Measurements from ENCODE around the gene ALK. TPM values are rescaled to one million over a fixed set of nuclear protein-coding genes. Genes with fewer than 3 reads are reported as not detected.
"Not testable (repeated sequence)": the region's sequence is repeated elsewhere in the genome, so short reads cannot be mapped to it uniquely, and the experiment has no call there.

ALK gene
- total RNA-seq, 8 experiments from 2014 or later: 0.49 to 8.8 (median 3.8) TPM

DNA sequence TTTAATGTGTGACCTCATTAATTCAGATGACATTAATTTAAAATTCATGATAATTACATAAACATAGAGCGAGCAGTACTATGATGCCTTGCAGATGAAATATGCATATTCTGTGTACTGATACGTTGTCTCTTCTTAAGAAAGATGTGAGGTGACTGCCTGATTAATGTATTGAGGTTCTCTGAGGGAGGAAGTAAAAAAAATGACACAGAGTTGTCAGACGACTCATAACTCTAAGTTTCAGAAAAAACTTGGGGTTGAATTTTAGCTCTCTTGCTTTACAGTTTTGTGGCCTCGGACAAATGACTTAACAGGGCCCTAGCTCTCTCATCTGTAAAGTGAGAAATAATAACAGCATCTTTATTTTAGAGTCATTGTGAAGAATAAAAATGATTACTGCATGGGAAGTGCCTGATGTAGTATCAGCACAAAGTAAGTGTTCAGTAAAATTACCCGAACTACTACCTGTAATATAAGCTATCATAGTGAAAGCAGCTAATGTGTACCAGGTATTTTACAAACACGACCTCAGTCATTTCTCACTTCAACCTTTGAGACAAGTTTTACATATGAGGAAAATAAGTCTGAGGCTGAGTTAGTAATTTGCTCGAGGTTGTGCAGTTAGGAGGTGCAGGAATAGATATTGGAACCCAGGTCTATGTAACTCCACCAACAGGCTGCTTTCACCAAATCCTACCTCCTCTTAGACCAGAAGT lies 65.3 kb downstream of the ALK start:
- no peaks in the 10 kb centered on the region for H3K4me1 ChIP-seq (replicated peaks in 1 of 2)
- ATAC-seq (replicated peaks in 6 of 8): no peak
- no peak overlapping the region for H3K4me3 ChIP-seq
- in situ Hi-C loops (cut with MboI; ENCODE audit: low pct_unique_long_range_greater_than_20kb in 2 of 9, low sequenced_read_pairs in 9 of 9, unreplicated experiment in 9 of 9): no loop called here
- WGBS, 10 experiments: 5 to 100% (median 90%) methylated on average over 1 to 6 of the region's 7 CpGs; no CpG with 5 or more reads in 1 of the 10 experiments
- H3K27ac ChIP-seq: no peak overlapping the region

DNA sequence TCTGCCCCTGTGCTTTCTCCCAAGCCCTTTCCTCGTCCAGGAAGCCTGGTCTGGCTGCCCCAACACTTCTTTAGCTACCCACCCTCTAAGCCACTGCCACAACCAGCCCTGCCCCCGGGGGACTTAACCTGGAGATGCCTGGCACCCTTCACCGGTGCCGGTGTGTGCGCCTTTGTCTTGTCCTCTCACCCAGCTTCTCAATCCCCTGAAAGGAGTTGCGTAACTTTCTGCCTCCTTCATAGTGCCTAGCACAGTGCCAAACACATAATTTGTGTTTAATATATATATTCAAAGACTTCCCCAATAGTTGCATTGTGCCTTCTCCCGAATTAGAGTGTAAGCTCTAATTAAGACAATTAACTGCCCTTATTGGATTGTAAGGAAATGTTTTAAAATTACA lies 70.6 kb downstream of the ALK start:
- 13 to 95% (median 64%) methylated on average over 1 to 7 of the region's 7 CpGs; no CpG with 5 or more reads in 2 of the 10 experiments for WGBS, 10 experiments

DNA sequence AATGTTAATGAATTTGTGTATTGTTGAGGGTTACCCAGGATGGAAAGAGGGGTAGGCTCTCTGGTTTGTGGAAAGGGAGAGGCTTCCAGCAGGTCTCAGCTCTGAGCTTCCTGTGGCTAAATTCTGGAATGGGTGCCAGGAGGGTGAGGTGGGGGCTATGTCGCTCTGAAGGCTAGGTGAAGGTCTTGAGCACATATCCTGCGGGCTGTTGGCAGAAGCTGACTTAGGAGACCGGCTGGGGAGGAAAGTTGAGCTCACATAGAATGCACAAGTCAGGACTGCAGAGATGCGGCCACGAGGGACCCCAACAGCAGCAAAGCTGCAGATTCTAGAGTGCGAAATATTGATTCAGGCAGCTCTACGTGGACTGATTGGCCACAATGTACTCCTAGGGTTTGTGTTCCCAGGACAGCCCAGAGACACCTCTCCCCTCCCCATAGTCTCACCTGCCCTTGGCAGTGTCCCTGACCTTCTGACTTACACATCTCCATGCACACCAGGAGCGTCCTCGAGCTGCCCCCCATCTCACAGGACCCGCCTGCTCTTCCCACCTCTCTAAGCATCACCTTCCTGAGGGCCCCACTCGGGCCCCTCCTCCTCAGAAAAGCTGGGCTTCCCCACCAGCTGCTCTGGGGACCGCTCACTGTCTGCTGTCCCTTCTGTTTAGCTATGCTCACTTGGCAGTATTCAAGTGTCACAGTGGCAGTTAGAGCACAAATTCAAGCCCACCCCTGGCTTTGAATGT lies 72.6 kb downstream of the ALK start:
- Histone ChIP-seq H3K27ac (no peak overlapping the region), H3K4me3 (no peak overlapping the region), H3K4me1 (replicated peaks in 1 of 2) (no peaks in the 10 kb centered on the region)
- no peak for ATAC-seq (replicated peaks in 6 of 8)
- WGBS, 10 experiments: 36 to 100% (median 79%) methylated on average over 1 to 6 of the region's 12 CpGs; no CpG with 5 or more reads in 2 of the 10 experiments
- in situ Hi-C loops (cut with MboI; ENCODE audit: low pct_unique_long_range_greater_than_20kb in 2 of 9, low sequenced_read_pairs in 9 of 9, unreplicated experiment in 9 of 9): no loop called here

More for the DNA sequence above, 70.6 kb downstream of the ALK start:
- Histone ChIP-seq H3K27ac (no peak overlapping the region), H3K4me3 (no peak overlapping the region), H3K4me1 (replicated peaks in 1 of 2) (no peaks in the 10 kb centered on the region)
- in situ Hi-C loops (cut with MboI; ENCODE audit: low pct_unique_long_range_greater_than_20kb in 2 of 9, low sequenced_read_pairs in 9 of 9, unreplicated experiment in 9 of 9): no loop called here
- ATAC-seq (replicated peaks in 6 of 8): no peak

- Histone ChIP-seq H3K4me3 (no peak overlapping the region), H3K4me1 (replicated peaks in 1 of 2) (no peaks in the 10 kb centered on the region), H3K27ac (no peak overlapping the region)
- in situ Hi-C loops (cut with MboI; ENCODE audit: low pct_unique_long_range_greater_than_20kb in 2 of 9, low sequenced_read_pairs in 9 of 9, unreplicated experiment in 9 of 9): no loop called here
- ATAC-seq (replicated peaks in 6 of 8): no peak
- WGBS, 10 experiments: 40 to 94% (median 80%) methylated on average over 1 to 6 of the region's 6 CpGs; no CpG with 5 or more reads in 1 of the 10 experiments
These were observed 73.5 kb downstream of the ALK start for GRCh38 chr2:29847886-29848285.

- in situ Hi-C loops (cut with MboI; ENCODE audit: low pct_unique_long_range_greater_than_20kb in 2 of 9, low sequenced_read_pairs in 9 of 9, unreplicated experiment in 9 of 9): no loop called here
- Histone ChIP-seq H3K27ac (no peak overlapping the region), H3K4me1 (replicated peaks in 1 of 2) (no peaks in the 10 kb centered on the region), H3K4me3 (no peak overlapping the region)
- ATAC-seq (replicated peaks in 6 of 8): peak in 4 of 8 experiments; percentile 56 to 97 (median 78)
- WGBS, 10 experiments: 4 to 100% (median 18%) methylated on average over 1 to 3 of the region's 3 CpGs; no CpG with 5 or more reads in 6 of the 10 experiments
These were observed 76.6 kb downstream of the ALK start for GRCh38 chr2:29844713-29845326.

- Histone ChIP-seq H3K4me1 (replicated peaks in 1 of 2) (no peaks in the 10 kb centered on the region), H3K4me3 (no peak overlapping the region), H3K27ac (no peak overlapping the region)
- WGBS, 10 experiments: 19 to 86% (median 66%) methylated on average over 2 to 5 of the region's 6 CpGs
- ATAC-seq (replicated peaks in 6 of 8): peak in 5 of 8 experiments; percentile 39 to 68 (median 53)
- in situ Hi-C loops (cut with MboI; ENCODE audit: low pct_unique_long_range_greater_than_20kb in 2 of 9, low sequenced_read_pairs in 9 of 9, unreplicated experiment in 9 of 9): no loop called here
These were observed 79.9 kb downstream of the ALK start for GRCh38 chr2:29841386-29842004.

DNA sequence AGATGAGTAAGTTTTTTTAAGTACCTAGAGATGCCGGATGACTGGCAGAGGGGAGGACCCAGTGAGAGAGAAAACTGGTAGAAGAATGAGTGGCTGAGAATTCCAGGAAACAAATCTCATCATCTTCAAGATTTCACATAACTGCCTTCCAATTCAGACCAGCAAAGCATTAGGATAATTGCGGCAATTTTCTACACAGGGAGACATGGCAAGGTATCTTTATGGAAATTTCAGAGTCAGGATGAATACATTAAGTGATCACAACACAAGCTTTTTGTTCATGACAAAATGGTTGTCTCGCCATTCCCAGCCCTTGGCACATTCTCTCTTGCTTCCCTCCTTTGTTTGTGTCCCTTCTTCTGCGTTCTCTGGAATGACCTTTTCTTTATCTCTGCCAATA lies 82.1 kb downstream of the ALK start:
- ATAC-seq (replicated peaks in 6 of 8): no peak
- WGBS, 10 experiments: 43 to 100% (median 82%) methylated on average over 1 to 4 of the region's 4 CpGs

DNA sequence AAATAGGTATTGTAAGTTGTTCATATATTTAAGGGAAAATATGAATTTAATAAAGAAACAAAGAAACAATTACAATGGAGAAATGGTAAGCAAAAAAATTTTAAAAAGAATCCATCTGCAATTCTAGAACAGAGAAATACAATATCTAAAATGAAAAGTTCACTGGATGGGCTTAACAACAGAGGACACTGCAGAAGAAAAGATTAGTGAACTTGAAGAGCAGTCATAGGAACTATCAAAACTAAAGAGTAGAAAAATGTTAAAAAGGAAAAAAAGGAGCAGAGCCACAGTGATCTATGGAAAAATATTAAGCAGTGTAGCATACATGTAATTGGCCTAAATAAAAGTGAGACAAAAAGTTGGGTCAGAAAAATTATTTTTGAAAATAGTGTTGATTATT lies 83.5 kb downstream of the ALK start:
- Histone ChIP-seq H3K4me3 (no peak overlapping the region), H3K27ac (no peak overlapping the region), H3K4me1 (replicated peaks in 1 of 2) (peaks cover 0 to 2% of the 10 kb centered on the region in 2 donors)
- ATAC-seq (replicated peaks in 6 of 8): no peak
- in situ Hi-C loops (cut with MboI; ENCODE audit: low pct_unique_long_range_greater_than_20kb in 2 of 9, low sequenced_read_pairs in 9 of 9, unreplicated experiment in 9 of 9): no loop called here

More for the DNA sequence above, 82.1 kb downstream of the ALK start:
- H3K4me3 ChIP-seq: no peak overlapping the region
- H3K4me1 ChIP-seq (replicated peaks in 1 of 2): peaks cover 0 to 2% of the 10 kb centered on the region in 2 donors
- in situ Hi-C loops (cut with MboI; ENCODE audit: low pct_unique_long_range_greater_than_20kb in 2 of 9, low sequenced_read_pairs in 9 of 9, unreplicated experiment in 9 of 9): no loop called here
- H3K27ac ChIP-seq: no peak overlapping the region

DNA sequence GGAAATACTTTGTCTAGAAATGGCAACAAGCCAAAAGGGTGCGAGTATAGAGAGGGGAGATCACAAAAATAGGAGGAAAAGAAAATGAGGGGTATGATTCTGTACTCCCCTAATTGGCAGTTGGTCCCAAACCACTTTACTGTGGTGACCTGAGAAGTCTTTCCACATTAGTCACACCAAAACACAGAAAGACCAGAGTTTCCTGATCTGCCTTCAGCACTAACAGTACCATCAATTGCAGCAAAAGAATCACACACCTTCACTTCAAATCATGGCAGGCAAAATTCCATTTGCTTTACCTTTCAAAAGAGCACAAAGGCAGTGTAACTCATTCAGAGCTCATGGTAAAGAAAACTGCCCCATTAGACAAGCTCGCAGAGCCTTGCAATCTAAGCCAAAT lies 86.8 kb downstream of the ALK start:
- 31 to 100% (median 67%) methylated on average over 1 to 2 of the region's 2 CpGs; no CpG with 5 or more reads in 1 of the 10 experiments for WGBS, 10 experiments
- ATAC-seq (replicated peaks in 6 of 8): no peak
- Histone ChIP-seq H3K4me1 (replicated peaks in 1 of 2) (peaks cover 0 to 2% of the 10 kb centered on the region in 2 donors), H3K27ac (no peak overlapping the region), H3K4me3 (no peak overlapping the region)
- in situ Hi-C loops (cut with MboI; ENCODE audit: low pct_unique_long_range_greater_than_20kb in 2 of 9, low sequenced_read_pairs in 9 of 9, unreplicated experiment in 9 of 9): no loop called here

DNA sequence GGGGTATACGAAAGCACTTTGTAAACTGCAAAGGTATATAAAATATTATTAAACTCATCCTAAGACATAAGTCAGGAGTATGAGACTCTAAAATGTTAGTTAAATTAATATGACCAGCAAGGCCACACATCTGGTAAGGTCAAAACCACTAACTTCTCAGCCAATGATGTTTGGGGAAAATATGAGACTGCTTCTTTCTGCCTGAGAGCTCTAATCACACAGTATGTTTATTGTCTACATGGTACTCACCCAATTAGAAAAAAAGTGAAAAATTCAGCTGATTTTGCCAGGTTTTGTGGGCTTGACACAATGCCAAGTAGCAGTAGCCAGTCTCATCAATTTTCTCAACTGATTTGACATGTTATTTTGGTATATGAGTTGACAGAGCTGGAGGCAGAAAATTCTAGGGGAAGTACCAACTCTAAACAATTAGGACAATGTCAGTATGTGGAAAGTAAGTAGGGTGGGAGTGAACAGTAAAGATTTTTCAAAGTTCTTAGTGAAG lies 87.3 kb downstream of the ALK start:
- no peak for ATAC-seq (replicated peaks in 6 of 8)
- in situ Hi-C loops (cut with MboI; ENCODE audit: low pct_unique_long_range_greater_than_20kb in 2 of 9, low sequenced_read_pairs in 9 of 9, unreplicated experiment in 9 of 9): no loop called here
- WGBS, 10 experiments: 67 to 100% (median 100%) methylated on average over 1 of the region's 1 CpG; no CpG with 5 or more reads in 3 of the 10 experiments
- Histone ChIP-seq H3K4me3 (no peak overlapping the region), H3K27ac (no peak overlapping the region), H3K4me1 (replicated peaks in 1 of 2) (peaks cover 0 to 2% of the 10 kb centered on the region in 2 donors)

GRCh38 chr2:29831560-29831959 lies 89.8 kb downstream of the ALK start:
- WGBS, 10 experiments: 43 to 100% (median 75%) methylated on average over 1 to 2 of the region's 2 CpGs; no CpG with 5 or more reads in 4 of the 10 experiments
- in situ Hi-C loops (cut with MboI; ENCODE audit: low pct_unique_long_range_greater_than_20kb in 2 of 9, low sequenced_read_pairs in 9 of 9, unreplicated experiment in 9 of 9): no loop called here
- H3K27ac ChIP-seq: no peak overlapping the region
- ATAC-seq (replicated peaks in 6 of 8): no peak
- H3K4me1 ChIP-seq (replicated peaks in 1 of 2): peaks cover 0 to 2% of the 10 kb centered on the region in 2 donors
- H3K4me3 ChIP-seq: no peak overlapping the region

DNA sequence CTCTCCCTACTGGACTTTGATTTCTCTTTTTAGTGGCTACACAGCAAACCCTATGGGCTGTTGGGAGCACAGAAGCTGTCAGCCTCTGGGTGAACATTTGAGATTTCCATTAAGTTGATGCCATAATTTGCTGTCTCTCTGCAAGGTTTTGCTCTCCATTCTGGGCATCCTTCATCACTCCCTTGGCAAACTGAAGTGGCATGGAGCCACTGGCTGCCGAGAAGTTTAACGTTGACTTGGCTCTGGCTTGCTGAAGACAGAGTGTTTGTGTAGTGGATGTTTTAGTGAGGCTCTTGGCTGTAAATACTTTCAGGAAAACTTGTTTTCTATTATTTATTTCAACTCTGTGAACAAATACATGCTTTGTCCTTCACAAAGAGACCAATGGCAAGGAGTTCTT lies 91.5 kb downstream of the ALK start:
- 0 to 100% (median 72%) methylated on average over 2 of the region's 2 CpGs; no CpG with 5 or more reads in 4 of the 10 experiments for WGBS, 10 experiments
- no peak overlapping the region for H3K4me3 ChIP-seq
- no peak overlapping the region for H3K27ac ChIP-seq
- peaks cover 0 to 2% of the 10 kb centered on the region in 2 donors for H3K4me1 ChIP-seq (replicated peaks in 1 of 2)
- in situ Hi-C loops (cut with MboI; ENCODE audit: low pct_unique_long_range_greater_than_20kb in 2 of 9, low sequenced_read_pairs in 9 of 9, unreplicated experiment in 9 of 9): no loop called here
- ATAC-seq (replicated peaks in 6 of 8): no peak

DNA sequence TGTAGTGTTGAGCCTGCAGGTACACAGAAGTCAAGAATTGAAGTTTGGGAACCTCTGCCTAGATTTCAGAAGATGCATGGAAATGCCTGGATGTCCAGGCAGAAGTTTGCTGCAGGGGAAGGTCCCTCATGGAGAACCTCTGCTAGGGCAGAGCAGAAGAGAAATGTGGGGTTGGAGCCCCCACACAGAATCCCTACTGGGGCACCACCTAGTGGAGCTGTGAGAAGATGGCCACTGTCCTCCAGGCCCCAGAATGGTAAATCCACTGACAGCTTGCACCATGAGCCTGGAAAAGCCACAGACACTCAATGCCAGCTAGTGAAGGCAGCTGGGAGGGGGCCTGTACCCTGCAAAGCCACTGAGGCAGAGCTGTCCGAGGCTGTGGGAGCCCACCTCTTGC lies 97.2 kb downstream of the ALK start:
- ATAC-seq (replicated peaks in 6 of 8); H3K27ac ChIP-seq; in situ Hi-C loops (cut with MboI; ENCODE audit: low pct_unique_long_range_greater_than_20kb in 2 of 9, low sequenced_read_pairs in 9 of 9, unreplicated experiment in 9 of 9); H3K4me1 ChIP-seq (replicated peaks in 1 of 2); H3K4me3 ChIP-seq: not testable (repeated sequence)
- WGBS, 10 experiments: 0 to 80% (median 25%) methylated on average over 1 of the region's 1 CpG; no CpG with 5 or more reads in 6 of the 10 experiments
